Inflammatory macrophage treated with lipopolysaccharide for 4 hours (primary cell): ENCODE measurements around the gene ATP4A.
"Not testable (repeated sequence)": the region's sequence is repeated elsewhere in the genome, so short reads cannot be mapped to it uniquely, and the experiment has no call there.

Source experiments
- DNase-seq: peaks from one replicate; pipeline ENCODE4 v3.0.0-alpha.2; 2020

Gene ATP4A

DNA sequence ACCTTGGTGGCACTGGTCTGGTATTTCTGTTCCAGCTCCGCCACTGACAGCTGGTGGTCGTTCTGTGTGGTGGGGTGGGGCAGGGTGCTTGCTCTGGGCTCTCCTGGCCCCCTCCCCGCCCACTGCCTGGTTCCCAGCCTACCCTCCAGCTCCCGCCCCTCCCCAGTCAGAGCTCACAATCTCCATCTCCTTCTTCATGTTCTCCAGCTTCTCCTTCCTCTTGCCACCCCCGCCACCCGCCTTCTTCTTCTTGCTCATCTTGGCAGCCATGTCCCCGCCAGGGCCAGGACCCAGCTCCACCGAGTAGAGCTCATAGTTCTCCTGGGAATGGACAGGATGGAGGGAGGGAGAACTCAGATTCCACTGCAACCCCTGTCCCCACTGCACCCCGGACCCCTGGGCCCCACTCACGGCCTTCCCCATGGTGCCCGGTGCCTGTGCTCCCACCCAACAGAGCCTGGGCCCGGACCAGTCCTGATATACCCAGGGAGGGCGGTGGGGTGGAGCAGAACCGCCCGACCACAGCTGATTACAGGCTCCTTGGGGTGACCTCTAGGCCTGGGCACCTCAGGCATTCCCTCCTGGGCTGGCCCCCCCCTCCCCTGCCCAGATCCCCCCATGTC is at the start of gene ATP4A:
Gene ATP4A, minus strand, starts transcription at position 452 of the 623 bp plus-strand sequence. Its CDS starts 29 bp downstream, at position 423.
- DNase-seq, result no peak

DNA sequence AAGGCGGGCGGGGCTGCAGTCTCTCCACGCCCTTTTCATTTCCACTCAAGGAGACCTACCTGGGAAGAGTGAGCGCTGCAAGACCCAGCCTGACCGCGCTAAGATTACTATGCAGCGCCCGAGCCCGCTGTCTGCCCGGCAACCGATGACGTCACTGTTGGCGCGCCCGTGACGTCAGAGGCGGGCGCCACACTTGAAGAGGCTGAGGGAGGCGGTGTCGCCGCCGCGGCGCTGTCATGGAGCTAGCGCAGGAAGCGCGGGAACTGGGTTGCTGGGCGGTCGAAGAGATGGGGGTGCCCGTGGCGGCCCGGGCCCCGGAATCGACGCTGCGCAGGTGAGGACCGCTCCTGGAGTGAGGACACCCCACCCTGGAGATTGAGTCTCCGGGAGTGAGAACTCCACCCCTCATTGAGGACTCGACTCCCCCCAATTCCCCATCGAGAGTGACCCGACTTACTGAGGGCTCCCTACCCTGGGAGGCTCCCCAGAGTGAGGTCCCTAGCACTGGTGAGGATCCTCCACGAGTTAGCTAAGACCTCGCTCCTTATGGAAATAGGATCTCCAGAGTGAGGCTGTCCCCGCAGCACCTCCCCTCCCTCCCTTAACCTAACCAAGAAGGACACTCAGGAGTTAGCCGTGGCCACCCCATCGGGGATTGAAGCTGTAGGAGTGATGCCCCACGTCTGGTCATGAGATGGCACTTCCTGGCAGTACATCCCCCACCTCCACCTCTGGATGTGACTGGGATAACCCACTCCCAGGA is 49.3 kb upstream of the ATP4A start, which contains the start of gene HAUS5:
Gene HAUS5, plus strand, starts transcription at position 177 of the 763 bp plus-strand sequence. Its CDS starts 60 bp downstream, at position 237.
- peak; percentile 91 for DNase-seq

- no peak for DNase-seq
These were observed 48.7 kb upstream of the ATP4A start for GRCh38 chr19:35612224-35612558.

- DNase-seq, result peak; percentile 40
These were observed 46.4 kb upstream of the ATP4A start for GRCh38 chr19:35609851-35610353.

DNA sequence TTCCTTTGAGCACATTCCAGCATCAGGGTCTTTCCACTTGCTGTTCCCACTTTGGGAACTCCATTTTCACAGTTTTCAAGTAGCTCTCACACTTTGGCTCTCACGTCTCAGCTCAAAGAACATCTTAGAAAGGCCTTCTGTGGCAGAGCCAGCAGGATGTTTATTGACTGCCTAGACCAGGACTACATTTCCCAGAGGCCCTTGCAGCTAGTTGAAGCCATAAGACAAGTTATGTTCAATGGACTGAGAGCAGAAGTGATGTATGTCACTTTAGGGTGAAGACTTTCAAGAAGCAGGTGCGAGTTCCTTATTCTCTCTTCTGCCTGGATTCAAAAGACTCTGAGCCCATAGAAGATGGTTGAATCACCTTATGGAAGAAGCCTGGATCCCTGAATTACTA is 44.8 kb upstream of the ATP4A start:
- DNase-seq, result no peak

GRCh38 chr19:35607661-35608060 is 44.2 kb upstream of the ATP4A start:
- DNase-seq, result no peak

- DNase-seq, result not testable (repeated sequence)
These were observed 43.7 kb upstream of the ATP4A start for GRCh38 chr19:35607170-35607569.

- DNase-seq, result not testable (repeated sequence)
These were observed 41.0 kb upstream of the ATP4A start for GRCh38 chr19:35604436-35604835.

DNA sequence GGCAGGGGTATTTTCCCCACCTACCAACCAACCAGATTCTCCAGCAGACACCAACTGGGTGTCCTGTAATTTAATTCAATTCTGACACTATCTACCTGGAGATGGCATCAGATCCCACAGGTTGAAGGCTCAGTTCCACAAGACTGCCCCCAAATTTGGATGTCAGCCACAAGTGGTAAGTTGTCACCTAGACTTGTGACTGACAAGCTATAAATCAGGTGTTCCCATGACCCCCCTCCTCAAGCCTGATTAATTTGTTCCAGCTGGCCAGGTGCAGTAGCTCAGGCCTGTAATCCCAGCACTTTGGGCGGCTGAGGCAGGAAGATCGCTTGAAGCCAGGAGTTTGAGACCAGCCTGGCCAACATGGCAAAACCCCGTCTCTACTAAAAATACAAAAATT is 38.5 kb upstream of the ATP4A start:
- no peak for DNase-seq

DNA sequence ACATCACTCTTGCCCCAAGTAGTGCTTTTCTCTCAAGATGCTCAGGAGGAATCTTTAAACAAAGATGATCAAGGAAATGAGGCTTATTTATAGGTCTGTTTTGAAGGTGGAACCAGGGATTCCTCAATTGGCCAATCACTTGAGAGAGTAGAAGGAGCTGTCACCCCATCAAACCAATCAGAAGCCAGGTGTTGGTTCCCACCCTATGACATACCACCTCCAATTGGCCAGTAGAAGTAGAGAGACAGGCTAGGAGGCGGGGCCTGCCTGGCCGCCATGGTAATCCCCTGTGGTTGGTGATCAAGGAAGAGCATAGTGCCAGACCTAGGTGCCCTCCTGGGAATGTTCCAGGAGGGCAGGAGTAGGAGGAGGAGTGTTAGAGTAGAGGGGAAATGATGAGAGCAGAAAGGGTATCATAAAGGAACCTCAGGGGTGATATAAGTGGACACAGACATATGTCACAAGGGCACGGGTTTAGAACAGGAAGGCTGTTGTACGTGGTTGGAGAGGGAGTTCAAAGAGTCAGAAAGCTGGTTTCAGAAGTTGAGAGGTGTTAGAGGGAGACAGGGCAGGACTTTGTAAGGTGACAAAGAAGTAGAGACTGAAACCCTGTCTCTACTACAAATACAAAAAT is 33.0 kb upstream of the ATP4A start:
- peak; percentile 26 for DNase-seq

DNA sequence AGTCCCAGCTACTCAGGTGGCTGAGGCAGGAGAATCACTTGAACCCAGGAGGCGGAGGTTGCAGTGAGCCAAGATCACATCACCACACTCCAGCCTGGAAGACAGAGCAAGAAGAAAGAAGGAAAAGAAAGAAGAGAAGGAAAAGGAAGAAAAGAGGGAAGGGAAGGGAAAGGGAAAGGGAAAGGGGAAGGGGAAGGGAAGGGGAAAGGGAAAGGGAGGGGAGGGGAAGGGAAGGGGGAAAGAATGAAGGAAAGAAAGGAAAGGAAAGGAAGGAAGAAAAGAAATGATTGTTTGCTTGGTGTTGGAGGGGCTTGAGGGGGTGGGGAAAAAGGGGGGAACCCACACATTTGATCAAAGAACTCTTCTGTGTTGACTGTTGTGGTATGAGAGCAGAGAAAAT is 32.5 kb upstream of the ATP4A start:
- no peak for DNase-seq

GRCh38 chr19:35595026-35595425 is 31.6 kb upstream of the ATP4A start:
- not testable (repeated sequence) for DNase-seq

DNA sequence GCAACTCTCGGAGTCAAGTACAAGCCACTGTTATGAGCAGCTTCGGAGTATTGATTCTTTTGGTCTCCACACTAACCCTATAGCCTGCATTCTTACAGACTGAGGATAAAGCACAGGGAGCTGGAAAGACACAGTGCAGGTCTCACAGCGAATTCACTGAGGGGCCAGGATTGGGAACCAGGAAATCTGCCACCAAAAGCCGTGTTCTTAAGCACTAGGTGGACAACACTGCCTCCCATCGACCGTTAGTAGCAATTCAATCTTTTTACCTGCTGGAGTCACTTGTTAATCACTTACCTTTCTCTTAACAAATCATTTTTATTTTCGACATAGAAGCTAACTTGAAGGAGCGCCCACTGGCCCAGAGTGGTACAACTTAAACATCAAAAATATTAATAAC is 28.8 kb upstream of the ATP4A start:
- DNase-seq, result peak; percentile 26

DNA sequence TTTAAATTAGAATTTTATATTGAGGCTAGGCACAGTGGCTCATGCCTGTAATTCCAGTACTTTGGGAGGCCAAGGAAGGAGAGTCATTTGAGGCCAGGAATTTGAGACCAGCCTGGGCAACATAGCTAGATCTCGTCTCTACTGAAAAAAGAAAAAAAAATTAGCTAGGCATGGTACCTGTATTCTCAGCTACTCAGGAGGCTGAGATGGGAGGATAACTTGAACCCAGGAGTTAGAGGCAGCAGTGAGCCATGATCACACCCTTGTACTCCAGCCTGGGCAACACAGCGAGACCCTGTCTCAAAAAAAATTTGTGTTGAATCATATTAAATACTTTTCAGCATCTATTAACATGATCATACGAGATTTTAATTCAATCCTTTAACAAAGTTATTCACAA is 27.4 kb upstream of the ATP4A start:
- no peak for DNase-seq

DNA sequence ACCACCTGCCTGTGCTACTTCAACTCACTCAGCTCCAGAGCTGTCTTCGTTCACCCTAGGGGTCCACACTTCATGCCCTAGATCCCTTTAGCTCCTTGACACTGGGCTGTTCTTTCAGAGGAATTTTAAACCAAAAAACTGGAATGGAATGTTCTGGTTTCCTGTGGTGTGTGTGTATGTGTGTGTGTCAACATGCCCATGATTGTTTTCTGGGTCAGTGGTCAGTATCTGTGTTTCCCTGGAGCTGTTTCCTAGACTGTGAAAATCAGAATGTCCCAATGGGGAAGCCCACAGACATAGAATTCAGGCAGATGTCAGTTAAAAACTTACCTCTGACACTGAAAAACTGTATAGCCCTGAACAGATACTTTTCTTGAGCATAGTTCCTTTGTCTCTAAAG is 23.9 kb upstream of the ATP4A start:
- DNase-seq, result no peak

DNA sequence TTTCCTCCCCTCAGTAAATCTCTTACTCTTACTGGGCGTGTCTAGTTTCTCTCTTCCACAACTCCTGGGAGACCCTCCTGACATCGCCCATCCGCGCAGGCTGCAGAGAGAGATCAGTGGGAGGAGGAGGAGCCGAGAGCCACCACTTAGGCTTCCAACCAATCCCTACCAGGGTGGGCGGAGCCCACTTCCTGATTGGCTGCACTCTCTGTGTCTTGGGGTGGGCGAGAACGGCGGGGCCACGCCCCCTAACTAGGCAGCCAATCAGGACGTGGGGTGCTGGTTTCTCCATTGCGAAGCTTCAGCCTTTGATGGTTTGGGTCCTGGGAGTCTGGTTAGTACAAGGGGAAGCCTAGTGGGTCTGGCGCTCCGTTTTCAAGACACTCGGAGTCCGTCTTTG is 22.4 kb upstream of the ATP4A start, which contains the start of gene PMIS2:
Gene PMIS2, plus strand, starts transcription at position 326 of the 400 bp plus-strand sequence. CDS start 87 bp downstream, outside the sequence.
- no peak for DNase-seq

- DNase-seq, result no peak
These were observed 19.3 kb upstream of the ATP4A start for GRCh38 chr19:35582760-35583159.

- DNase-seq, result no peak
These were observed 15.2 kb upstream of the ATP4A start for GRCh38 chr19:35578707-35579106.

DNA sequence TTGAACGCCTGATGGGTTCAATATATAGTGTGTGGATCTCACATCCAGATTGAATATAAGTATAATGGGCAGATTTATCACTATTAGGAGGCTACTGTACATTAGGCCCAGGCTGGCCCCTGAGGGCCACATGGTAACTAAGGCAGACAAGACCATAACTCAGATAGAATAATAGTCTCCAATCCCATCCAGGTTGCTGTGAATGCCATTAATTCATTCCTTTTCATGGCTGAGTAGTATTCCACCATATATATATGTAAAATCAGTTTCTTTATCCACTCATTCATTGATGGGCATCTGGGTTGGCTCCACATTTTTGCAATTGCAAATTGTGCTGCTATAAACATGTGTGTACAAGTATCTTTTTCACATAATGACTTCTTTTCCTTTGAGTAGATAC is 14.5 kb upstream of the ATP4A start:
- no peak for DNase-seq

DNA sequence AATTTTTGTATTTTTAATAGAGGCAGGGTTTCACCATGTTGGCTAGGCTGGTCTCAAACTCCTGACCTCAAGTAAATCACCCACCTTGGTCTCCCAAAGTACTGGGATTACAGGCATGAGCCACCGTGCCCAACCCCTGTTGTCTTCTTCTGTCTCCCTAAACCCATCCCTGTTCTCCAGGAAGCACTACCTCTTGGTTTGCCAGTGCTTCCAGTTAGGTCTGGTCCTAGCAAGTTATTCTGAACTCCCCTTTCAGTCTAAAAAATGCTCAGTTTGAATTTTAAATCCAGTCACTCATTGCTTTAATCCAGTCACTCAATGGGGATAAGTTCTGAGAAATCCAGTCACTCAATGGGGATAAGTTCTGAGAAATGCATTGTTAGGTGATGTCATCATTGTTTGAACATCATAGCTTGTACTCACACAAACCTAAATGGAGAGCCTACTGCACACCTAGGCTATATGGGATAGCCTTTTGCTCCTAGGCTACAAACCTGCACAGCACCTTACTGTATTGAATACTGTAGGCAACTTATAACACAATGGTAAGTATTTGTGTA is 8.0 kb upstream of the ATP4A start:
- no peak for DNase-seq

GRCh38 chr19:35569281-35569781 is 5.9 kb upstream of the ATP4A start:
- DNase-seq, result no peak

DNA sequence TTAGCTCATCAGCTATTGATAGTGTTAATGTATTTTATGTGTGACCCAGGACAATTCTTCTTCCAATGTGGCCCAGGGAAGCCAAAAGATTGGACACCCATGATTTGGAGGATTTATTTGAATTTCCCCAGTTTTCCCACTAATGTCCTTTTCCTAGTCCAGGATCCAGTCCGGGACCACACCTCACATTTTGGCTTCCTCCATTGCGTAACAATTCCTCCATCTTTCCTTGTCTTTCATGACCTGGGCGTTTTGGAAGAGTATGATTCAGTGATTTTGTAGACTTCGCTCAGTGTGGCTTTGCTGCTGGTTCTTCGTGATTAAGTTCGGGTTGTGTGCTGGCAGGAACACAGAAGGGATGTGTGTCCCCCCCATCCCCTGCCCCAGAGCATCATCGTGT is 3.3 kb upstream of the ATP4A start:
- no peak for DNase-seq
